HG03103 (cell line): Measurements from ENCODE around the gene SNURF.
"Not testable (repeated sequence)": the region's sequence is repeated elsewhere in the genome, so short reads cannot be mapped to it uniquely, and the experiment has no call there.

Experiments used
- ATAC-seq: cut with Tn5 transposase; IDR thresholded peaks from one replicate; pipeline ENCODE4 v1.9.1; 2021; ENCODE audit warnings: low read depth; ENCODE audit not compliant: unreplicated experiment

The SNURF gene, protein sequence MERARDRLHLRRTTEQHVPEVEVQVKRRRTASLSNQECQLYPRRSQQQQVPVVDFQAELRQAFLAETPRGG

GRCh38 chr15:24954783-24955530, at the start of gene SNURF, which contains the start of gene SNRPN:
SNURF (plus strand) TSS chr15:24954987; CDS start chr15:24955049, 62 bp downstream.
SNRPN (plus strand) TSS chr15:24954987; CDS start chr15:24974454, 19,467 bp downstream.
- peak; percentile 58 for ATAC-seq

GRCh38 chr15:24916305-24917009, 38.3 kb upstream of the SNURF start:
- ATAC-seq: no peak

DNA sequence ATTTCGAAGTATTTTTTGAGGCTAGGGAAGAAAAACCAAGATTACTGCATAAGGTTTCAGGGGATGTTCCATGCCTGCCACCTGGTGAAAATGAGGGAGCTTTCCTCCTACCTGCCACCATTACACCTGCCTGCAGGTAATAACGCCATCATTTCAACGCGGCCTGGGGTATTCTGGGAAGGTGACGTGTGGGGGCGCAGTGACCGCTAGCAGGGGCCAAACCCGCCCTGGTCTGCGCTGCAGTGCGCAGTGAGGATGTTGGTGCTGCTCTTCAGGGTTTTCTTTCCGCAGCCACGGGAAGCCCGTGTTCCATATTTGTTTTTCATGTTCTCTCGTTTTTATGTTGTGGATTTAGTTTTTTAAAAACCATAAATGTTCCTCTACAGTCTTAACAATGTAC, 37.4 kb upstream of the SNURF start:
- no peak for ATAC-seq

GRCh38 chr15:24919446-24919845, 35.3 kb upstream of the SNURF start:
- ATAC-seq: no peak

- not testable (repeated sequence) for ATAC-seq
These were observed 32.0 kb upstream of the SNURF start for GRCh38 chr15:24922781-24923180.

GRCh38 chr15:24924153-24924552, 30.6 kb upstream of the SNURF start:
- ATAC-seq: no peak

GRCh38 chr15:24924621-24925020, 30.2 kb upstream of the SNURF start:
- no peak for ATAC-seq

GRCh38 chr15:24931874-24932732, 22.7 kb upstream of the SNURF start:
- not testable (repeated sequence) for ATAC-seq

GRCh38 chr15:24933716-24934115, 21.1 kb upstream of the SNURF start:
- no peak for ATAC-seq

- not testable (repeated sequence) for ATAC-seq
These were observed 16.6 kb upstream of the SNURF start for GRCh38 chr15:24938224-24938623.

GRCh38 chr15:24940236-24940635, 14.6 kb upstream of the SNURF start:
- ATAC-seq: no peak

DNA sequence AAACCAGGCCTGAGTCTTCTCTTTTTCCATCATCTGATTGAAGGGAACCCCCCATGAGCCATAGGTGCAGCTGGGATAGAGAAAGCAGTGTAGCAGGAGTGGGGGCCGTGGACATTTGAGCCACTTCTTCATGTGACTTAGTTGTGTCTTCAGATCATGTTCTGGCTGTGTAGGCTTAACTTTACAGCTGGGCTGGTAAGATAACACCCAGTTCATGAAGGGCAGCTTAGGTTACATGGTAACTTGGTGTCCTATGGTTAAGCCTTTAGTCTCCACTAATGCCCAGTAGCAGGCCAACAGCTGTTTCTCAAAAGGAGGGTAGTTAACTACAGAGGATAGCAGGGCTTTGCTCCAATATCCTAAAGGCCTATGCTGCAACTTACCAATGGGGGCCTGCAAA, 11.4 kb upstream of the SNURF start:
- ATAC-seq: no peak

GRCh38 chr15:24944954-24945353, 9.8 kb upstream of the SNURF start:
- no peak for ATAC-seq

DNA sequence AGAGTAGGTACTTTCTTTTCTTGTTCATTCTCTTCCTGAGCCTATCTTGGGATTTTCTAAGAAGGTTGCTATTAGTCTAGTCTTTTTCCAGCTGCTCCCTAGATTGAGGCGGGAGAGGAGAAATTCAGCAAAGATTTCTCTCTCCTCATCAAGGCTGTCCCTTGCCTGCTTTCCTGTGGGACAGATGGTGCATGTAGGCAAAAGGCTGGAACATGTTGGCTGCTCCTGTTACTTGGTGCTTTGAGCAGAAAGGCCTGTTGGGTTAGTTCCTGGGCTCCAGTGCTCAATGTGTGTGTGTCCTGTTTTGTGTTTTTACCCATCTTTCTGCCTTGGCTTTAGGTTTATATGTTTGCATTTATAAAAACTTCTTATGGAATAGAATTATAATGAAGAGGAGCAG, 9.1 kb upstream of the SNURF start:
- no peak for ATAC-seq

DNA sequence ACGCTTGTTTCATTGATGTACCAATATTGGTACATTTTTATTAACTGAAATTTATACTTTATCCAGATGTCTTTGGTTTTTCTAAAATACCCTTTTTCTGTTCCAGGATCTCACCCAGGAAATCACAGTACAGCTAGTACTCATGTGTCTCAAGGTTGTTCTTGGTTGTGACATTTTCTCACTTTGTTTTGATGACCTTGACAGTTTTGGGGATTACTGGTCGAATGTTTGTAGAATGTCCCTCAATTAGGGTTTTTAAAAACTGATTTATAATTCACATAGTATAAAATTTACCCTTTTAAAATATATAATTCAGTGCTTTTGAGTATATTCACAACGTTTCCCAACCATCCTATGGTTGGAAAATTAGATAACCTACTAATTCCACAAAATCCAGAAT, 6.3 kb upstream of the SNURF start:
- ATAC-seq: no peak

DNA sequence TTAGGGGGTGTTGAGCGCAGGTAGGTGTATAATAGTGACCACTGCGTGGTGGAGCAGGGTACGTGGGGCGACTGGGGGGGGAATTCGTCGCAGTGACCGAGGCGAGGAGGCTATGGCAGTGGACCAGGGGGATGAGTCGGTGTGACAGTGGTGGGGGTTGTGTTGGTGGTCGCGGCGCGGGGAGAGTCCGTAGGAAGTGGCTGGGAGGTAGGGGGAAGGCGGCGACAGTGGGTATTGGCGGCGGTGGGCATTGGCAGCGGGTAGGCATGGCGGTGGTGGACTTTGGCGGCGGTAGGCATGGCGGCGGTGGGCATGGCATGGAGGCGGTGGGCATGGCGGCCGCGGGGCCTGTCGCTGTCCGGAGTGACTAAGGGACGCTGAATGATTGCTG, 739 bp downstream of the SNURF start:
- no peak for ATAC-seq

- peak; percentile 62 for ATAC-seq
These were observed 1.5 kb downstream of the SNURF start for GRCh38 chr15:24956111-24956838.

DNA sequence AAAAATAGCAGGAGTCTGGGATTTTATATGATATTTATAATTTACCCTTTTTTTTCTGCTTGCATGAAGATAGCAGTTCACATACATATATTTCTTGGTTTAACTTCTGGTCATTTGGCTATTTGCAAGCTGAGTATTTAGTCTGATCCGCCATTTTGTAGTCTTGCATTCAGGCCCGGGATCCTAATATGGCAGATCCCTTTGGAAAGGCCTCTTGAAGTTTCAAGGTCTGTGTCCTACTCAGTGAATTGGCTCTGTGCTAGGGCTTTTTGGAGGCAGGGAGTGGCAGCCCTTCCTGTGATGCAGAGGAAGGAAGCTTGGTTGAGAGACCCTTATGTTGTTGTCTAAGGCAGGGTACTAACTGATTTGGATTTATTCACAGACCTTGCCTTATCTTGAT, 2.9 kb downstream of the SNURF start:
- no peak for ATAC-seq

- no peak for ATAC-seq
These were observed 7.2 kb downstream of the SNURF start for GRCh38 chr15:24961967-24962366.

DNA sequence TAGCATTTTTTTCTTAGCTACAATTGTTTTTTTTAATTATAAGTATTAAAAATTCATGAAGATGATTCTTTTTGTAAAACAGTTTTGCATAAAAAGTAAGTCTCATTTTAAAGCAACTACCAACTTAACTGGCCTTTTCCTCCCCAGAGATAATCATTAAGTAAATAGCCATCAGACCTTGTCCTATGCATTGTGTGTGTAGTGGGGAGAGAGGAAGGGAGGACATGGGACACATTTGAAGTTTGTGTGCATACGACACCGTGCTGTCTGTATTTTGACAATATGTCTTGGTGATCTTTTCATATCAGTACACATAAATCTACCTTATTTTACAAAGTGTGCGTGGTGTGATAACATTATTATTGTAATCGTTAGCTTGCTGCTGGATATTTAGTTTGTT, 8.1 kb downstream of the SNURF start:
- ATAC-seq: no peak
